ENCODE measurements around the gene U2SURP. TPM values are rescaled to one million over a fixed set of nuclear protein-coding genes. Genes with fewer than 3 reads are reported as not detected.

The U2SURP gene
- total RNA-seq, 2 experiments from 2014 or later: 164 to 179 TPM

DNA sequence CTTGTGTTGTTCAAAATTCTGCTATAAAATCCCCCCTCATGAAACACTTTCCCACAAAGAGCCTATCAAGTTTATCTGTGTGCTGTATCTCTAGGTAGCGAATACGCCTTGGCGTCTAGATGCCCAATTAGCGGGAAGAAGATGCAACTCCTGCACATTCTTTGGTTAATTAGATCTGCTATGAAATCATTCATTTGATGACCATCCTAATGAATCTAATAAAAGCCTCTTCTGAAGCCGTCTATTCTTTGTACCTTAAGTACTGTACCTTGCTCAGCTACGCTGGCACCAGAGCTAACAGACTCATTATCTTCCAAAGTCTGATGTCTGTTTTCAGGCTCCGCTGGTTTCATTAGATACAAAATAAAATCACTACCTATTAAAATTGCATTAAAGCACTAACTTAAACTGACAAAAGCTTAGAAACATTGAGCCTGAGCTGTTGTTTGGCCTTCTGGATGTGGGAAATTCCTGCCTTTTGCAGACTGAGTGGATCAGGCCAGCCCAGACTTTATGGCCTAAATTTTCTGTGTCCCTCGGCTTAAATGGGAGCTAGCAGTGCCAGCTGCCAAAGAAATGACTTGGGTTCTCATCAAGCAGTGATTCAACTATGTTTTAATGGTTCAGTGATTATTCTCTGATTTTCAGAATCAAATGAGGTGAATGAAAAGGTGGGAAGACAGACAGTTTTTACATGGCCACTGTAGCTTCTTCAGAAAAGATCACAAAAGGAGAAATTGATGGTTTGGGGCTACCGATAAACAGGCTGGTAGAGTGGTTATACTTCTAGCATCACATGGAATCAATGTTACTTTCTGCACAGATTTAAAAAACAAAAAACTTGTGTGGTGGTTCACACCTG lies 89.8 kb downstream of the U2SURP start:
- ATAC-seq (ENCODE audit: poor library complexity) (no peak), DNase-seq (no peak)
- H3K4me1 Mint-ChIP-seq (ENCODE audit: low read depth): no peaks in the 10 kb centered on the region
- TF ChIP-seq, protein P1, sequence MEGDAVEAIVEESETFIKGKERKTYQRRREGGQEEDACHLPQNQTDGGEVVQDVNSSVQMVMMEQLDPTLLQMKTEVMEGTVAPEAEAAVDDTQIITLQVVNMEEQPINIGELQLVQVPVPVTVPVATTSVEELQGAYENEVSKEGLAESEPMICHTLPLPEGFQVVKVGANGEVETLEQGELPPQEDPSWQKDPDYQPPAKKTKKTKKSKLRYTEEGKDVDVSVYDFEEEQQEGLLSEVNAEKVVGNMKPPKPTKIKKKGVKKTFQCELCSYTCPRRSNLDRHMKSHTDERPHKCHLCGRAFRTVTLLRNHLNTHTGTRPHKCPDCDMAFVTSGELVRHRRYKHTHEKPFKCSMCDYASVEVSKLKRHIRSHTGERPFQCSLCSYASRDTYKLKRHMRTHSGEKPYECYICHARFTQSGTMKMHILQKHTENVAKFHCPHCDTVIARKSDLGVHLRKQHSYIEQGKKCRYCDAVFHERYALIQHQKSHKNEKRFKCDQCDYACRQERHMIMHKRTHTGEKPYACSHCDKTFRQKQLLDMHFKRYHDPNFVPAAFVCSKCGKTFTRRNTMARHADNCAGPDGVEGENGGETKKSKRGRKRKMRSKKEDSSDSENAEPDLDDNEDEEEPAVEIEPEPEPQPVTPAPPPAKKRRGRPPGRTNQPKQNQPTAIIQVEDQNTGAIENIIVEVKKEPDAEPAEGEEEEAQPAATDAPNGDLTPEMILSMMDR (IDR thresholded peaks at IDR 0.05): no peak
- H3K27ac ChIP-seq (ENCODE audit: low read depth in 1 of 2, low read length in 2 of 2): no peak overlapping the region
- H3K36me3 Mint-ChIP-seq (ENCODE audit: low read depth): no peaks in the 10 kb centered on the region
- CTCF ChIA-PET: interaction anchor here (1.6 kb wide), 1 partner anchor 9 kb away, joined by 3 read pairs; no protein-coding TSS in a partner anchor
- no peak overlapping the region for H3K4me3 ChIP-seq (ENCODE audit: low read length)
- H3K36me3 ChIP-seq (ENCODE audit: insufficient read depth, low read length): no peaks in the 10 kb centered on the region
- no peak overlapping the region for H3K27ac Mint-ChIP-seq
- POLR2A ChIA-PET: no interaction called here
- H3K9me3 Mint-ChIP-seq: no peaks in the 10 kb centered on the region
- H3K27me3 Mint-ChIP-seq: no peaks in the 10 kb centered on the region
- no peak overlapping the region for H3K4me3 Mint-ChIP-seq
- no peaks in the 10 kb centered on the region for H3K4me1 ChIP-seq (ENCODE audit: insufficient read depth, low read length)
- H3K27me3 ChIP-seq (ENCODE audit: control insufficient read depth in 1 of 2, insufficient read depth in 2 of 2, low read length in 2 of 2): no peaks in the 10 kb centered on the region
- peaks cover 0 to 9% of the 10 kb centered on the region in 2 experiments for H3K9me3 ChIP-seq (ENCODE audit: control insufficient read depth in 1 of 2, insufficient read depth in 1 of 2, low read length in 2 of 2)
- intact Hi-C loops (cut with DNase I, micrococcal nuclease): no loop called here

DNA sequence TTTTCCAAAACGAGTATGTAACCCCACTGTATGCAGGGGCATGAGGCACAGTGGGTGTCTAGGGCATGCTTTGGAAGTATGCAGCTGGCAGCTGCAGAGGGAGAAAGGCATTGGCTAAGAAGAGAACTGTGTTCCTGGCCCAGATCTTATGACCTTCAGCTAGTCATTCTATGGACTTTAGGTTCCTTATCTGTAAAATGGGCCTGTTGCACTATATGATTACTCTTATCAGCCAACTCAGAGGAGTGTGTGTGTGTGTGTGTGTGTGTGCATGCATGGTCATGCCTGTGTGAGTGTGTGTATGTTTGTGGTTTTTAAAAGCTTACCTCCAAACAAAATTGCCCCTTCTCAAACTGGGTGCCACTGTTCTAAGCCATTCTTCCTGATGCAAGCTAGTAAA lies 90.8 kb downstream of the U2SURP start:
- DNase-seq: no peak
- Mint-ChIP-seq H3K36me3 (ENCODE audit: low read depth) (no peaks in the 10 kb centered on the region), H3K27ac (no peak overlapping the region), H3K4me3 (no peak overlapping the region), H3K9me3 (no peaks in the 10 kb centered on the region), H3K27me3 (no peaks in the 10 kb centered on the region), H3K4me1 (ENCODE audit: low read depth) (no peaks in the 10 kb centered on the region)
- no peak overlapping the region for H3K27ac ChIP-seq (ENCODE audit: low read depth in 1 of 2, low read length in 2 of 2)
- TF ChIP-seq, protein P1 (IDR thresholded peaks at IDR 0.05): no peak
- peaks cover 0 to 13% of the 10 kb centered on the region in 2 experiments for H3K9me3 ChIP-seq (ENCODE audit: control insufficient read depth in 1 of 2, insufficient read depth in 1 of 2, low read length in 2 of 2)
- ChIA-PET POLR2A (no interaction called here), CTCF (no interaction called here)
- intact Hi-C loops (cut with DNase I, micrococcal nuclease): no loop called here
- H3K4me3 ChIP-seq (ENCODE audit: low read length): no peak overlapping the region
- no peak for ATAC-seq (ENCODE audit: poor library complexity)
- H3K36me3 ChIP-seq (ENCODE audit: insufficient read depth, low read length): no peaks in the 10 kb centered on the region
- no peaks in the 10 kb centered on the region for H3K27me3 ChIP-seq (ENCODE audit: control insufficient read depth in 1 of 2, insufficient read depth in 2 of 2, low read length in 2 of 2)
- H3K4me1 ChIP-seq (ENCODE audit: insufficient read depth, low read length): no peaks in the 10 kb centered on the region

DNA sequence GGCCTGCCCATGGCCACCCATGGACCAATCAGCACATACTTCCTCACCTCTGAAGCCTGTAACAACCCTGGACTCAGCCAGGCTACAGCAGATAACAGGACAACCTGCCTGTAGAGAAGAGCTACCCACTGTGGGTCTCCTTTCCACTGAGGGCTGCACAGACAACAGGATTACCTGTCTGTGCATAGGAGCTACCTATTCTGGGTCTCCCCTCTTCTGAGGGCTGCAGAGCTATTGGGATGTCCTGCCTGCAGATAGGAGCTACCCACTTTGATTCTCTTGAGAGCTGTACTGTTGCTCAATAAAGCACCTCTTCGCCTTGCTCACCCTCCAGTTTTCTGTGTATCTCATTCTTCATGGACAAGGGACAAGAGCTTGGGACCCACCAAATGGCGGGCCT lies 94.4 kb downstream of the U2SURP start:
- TF ChIP-seq, protein P1 (IDR thresholded peaks at IDR 0.05): no peak
- DNase-seq: no peak

More for the DNA sequence above, 94.4 kb downstream of the U2SURP start:
- intact Hi-C loops (cut with DNase I, micrococcal nuclease): no loop called here
- Mint-ChIP-seq H3K4me3 (no peak overlapping the region), H3K36me3 (ENCODE audit: low read depth) (no peaks in the 10 kb centered on the region), H3K4me1 (ENCODE audit: low read depth) (no peaks in the 10 kb centered on the region), H3K27ac (no peak overlapping the region), H3K27me3 (no peaks in the 10 kb centered on the region), H3K9me3 (no peaks in the 10 kb centered on the region)
- ChIA-PET POLR2A (no interaction called here), CTCF (no interaction called here)
- Histone ChIP-seq H3K27me3 (ENCODE audit: control insufficient read depth in 1 of 2, insufficient read depth in 2 of 2, low read length in 2 of 2) (no peaks in the 10 kb centered on the region), H3K4me1 (ENCODE audit: insufficient read depth, low read length) (no peaks in the 10 kb centered on the region), H3K36me3 (ENCODE audit: insufficient read depth, low read length) (no peaks in the 10 kb centered on the region), H3K27ac (ENCODE audit: low read depth in 1 of 2, low read length in 2 of 2) (no peak overlapping the region), H3K4me3 (ENCODE audit: low read length) (no peak overlapping the region), H3K9me3 (ENCODE audit: control insufficient read depth in 1 of 2, insufficient read depth in 1 of 2, low read length in 2 of 2) (peaks cover 0 to 13% of the 10 kb centered on the region in 2 experiments)
- no peak for ATAC-seq (ENCODE audit: poor library complexity)
